Measurements from ENCODE around the gene APPBP2. TPM values are rescaled to one million over a fixed set of nuclear protein-coding genes. Genes with fewer than 3 reads are reported as not detected.
"Not testable (repeated sequence)": the region's sequence is repeated elsewhere in the genome, so short reads cannot be mapped to it uniquely, and the experiment has no call there.

APPBP2 gene
- polyA plus RNA-seq, 4 donors: 5.7 to 31.5 (median 8.1) TPM

DNA sequence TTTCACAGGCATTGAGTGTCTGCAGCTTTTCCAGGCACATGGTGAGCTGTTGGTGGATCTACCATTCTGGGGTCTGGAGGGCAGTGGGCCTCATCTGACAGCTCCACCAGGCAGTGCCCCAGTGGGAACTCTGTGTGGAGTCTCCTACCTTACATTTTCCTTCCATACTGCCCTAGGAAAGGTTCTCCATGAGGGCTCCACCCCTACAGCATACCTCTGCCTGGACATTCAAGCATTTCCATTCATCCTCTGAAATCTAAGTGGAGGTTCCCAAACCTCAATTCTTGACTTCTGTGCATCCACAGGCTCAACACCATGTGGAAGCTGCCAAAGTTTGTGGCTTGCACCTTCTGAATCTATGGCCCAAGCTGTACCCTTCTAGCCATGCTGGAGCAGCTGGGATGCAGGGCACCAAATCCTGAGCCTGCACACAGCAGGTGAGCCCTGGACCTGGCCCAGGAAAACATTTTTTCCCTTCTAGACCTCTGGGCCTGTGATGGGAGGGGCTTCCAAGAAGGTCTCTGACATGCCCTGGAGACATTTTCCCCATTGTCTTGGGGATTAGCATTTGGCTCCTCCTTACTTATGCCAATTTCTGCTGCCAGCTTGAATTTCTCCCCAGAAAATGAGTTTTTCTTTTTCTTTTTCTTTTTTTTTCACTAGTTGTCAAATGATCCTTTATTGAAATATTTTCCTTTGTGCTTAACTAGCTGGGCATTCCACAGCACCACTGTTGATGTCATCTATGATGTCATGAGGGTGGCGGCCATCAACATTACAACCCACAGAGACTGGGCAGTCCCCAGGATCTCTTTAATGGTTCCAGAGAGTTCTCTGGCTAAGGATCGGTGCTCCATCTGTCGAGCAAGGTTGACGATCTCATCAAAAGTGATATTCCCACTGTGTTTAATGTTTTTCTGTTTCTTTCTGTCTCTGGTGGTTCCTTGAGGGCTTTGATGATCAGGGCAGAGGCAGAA is 92.7 kb downstream of the APPBP2 start:
- not testable (repeated sequence) for DNase-seq; H3K36me3 ChIP-seq (ENCODE audit: control insufficient read depth in 3 of 3, insufficient read depth in 2 of 3, low read depth in 1 of 3, low read length in 3 of 3); H3K4me3 ChIP-seq (ENCODE audit: low read depth in 1 of 3, low read length in 3 of 3); H3K27me3 ChIP-seq (ENCODE audit: control insufficient read depth in 3 of 3, insufficient read depth in 3 of 3, low read length in 3 of 3); H3K27ac ChIP-seq (ENCODE audit: low read depth in 1 of 3, low read length in 2 of 3); H3K4me1 ChIP-seq (ENCODE audit: control insufficient read depth in 3 of 3, insufficient read depth in 2 of 3, low read depth in 1 of 3, low read length in 2 of 3); FAIRE-seq
- H3K9me3 ChIP-seq (ENCODE audit: control insufficient read depth in 2 of 2, insufficient read depth in 1 of 2, low read depth in 1 of 2, low read length in 1 of 2): peaks cover 0 to 11% of the 10 kb centered on the region in 2 donors
- WGBS, 3 donors: 93 to 97% (median 96%) methylated on average over 4 of the region's 4 CpGs

DNA sequence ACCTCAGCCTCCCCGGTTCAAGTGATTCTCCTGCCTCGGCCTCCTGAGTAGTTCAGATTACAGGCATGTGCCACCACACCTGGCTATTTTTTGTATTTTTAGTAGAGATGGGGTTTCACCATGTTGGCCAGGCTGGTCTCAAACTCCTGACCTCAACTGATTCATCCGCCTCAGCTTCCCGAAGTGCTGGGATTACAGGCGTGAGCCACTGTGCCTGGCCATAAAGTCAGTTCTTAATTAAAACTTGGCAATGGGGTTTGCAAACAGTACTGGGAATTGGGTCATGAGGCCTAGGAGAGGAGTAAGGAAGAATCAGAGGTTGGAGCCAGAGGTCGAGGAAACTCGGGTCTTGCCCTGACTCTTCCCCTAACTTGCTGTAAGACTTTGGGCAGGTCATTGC is 95.5 kb downstream of the APPBP2 start:
- H3K27ac ChIP-seq (ENCODE audit: low read depth in 1 of 3, low read length in 2 of 3); H3K4me3 ChIP-seq (ENCODE audit: low read depth in 1 of 3, low read length in 3 of 3); H3K27me3 ChIP-seq (ENCODE audit: control insufficient read depth in 3 of 3, insufficient read depth in 3 of 3, low read length in 3 of 3); DNase-seq; FAIRE-seq; H3K36me3 ChIP-seq (ENCODE audit: control insufficient read depth in 3 of 3, insufficient read depth in 2 of 3, low read depth in 1 of 3, low read length in 3 of 3); H3K4me1 ChIP-seq (ENCODE audit: control insufficient read depth in 3 of 3, insufficient read depth in 2 of 3, low read depth in 1 of 3, low read length in 2 of 3): not testable (repeated sequence)
- WGBS, 3 donors: 89 to 92% (median 90%) methylated on average over 7 of the region's 7 CpGs
- peaks cover 0 to 11% of the 10 kb centered on the region in 2 donors for H3K9me3 ChIP-seq (ENCODE audit: control insufficient read depth in 2 of 2, insufficient read depth in 1 of 2, low read depth in 1 of 2, low read length in 1 of 2)

DNA sequence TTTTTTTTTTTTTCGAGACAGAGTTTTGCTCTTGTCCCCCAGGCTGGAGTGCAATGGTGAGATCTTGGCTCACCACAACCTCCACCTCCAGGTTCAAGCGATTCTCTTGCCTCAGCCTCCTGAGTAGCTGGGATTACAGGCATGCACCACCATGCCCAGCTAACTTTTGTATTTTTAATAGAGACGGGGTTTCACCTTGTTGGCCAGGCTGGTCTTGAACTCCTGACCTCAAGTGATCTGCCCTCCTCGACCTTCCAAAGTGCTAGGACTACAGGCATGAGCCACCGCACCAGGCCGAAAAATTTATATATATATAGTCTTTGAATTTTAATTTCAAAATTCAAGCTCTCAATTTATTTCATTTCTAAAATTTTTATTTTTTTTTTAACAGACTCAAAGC is 97.6 kb downstream of the APPBP2 start:
- not testable (repeated sequence) for H3K4me1 ChIP-seq (ENCODE audit: control insufficient read depth in 3 of 3, insufficient read depth in 2 of 3, low read depth in 1 of 3, low read length in 2 of 3); H3K27me3 ChIP-seq (ENCODE audit: control insufficient read depth in 3 of 3, insufficient read depth in 3 of 3, low read length in 3 of 3); FAIRE-seq; DNase-seq; H3K4me3 ChIP-seq (ENCODE audit: low read depth in 1 of 3, low read length in 3 of 3); H3K27ac ChIP-seq (ENCODE audit: low read depth in 1 of 3, low read length in 2 of 3); H3K36me3 ChIP-seq (ENCODE audit: control insufficient read depth in 3 of 3, insufficient read depth in 2 of 3, low read depth in 1 of 3, low read length in 3 of 3)
- WGBS, 3 donors: 78 to 83% (median 80%) methylated on average over 6 of the region's 6 CpGs
- peaks cover 0 to 11% of the 10 kb centered on the region in 2 donors for H3K9me3 ChIP-seq (ENCODE audit: control insufficient read depth in 2 of 2, insufficient read depth in 1 of 2, low read depth in 1 of 2, low read length in 1 of 2)

DNA sequence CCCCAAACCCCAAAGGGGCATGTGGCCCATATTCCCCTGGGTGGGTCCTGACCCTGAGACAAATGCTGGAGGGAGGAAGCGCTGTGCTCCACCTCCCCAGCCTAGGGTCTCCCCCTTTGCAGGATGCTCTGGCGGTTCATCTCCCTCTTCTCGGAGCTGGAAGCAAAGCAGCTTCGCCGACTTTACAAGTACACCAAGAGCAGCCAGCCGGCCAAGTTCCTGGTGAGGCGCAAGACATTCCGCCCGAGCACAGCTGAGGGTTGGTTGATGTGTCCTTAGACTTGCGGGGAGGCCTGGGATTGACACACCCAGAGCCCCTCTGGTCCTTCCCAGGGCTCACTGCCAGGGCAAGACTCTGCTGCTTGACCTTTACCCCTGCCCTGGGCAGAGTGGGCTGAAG is 99.4 kb downstream of the APPBP2 start:
- H3K4me1 ChIP-seq (ENCODE audit: control insufficient read depth in 3 of 3, insufficient read depth in 2 of 3, low read depth in 1 of 3, low read length in 2 of 3): no peaks in the 10 kb centered on the region
- no peak overlapping the region for H3K4me3 ChIP-seq (ENCODE audit: low read depth in 1 of 3, low read length in 3 of 3)
- H3K27me3 ChIP-seq (ENCODE audit: control insufficient read depth in 3 of 3, insufficient read depth in 3 of 3, low read length in 3 of 3): peaks cover 0 to 9% (median 0%) of the 10 kb centered on the region in 3 donors
- H3K36me3 ChIP-seq (ENCODE audit: control insufficient read depth in 3 of 3, insufficient read depth in 2 of 3, low read depth in 1 of 3, low read length in 3 of 3): no peaks in the 10 kb centered on the region
- H3K27ac ChIP-seq (ENCODE audit: low read depth in 1 of 3, low read length in 2 of 3): no peak overlapping the region
- DNase-seq (no peak), FAIRE-seq (no peak)
- WGBS, 3 donors: 82 to 93% (median 82%) methylated on average over 10 of the region's 10 CpGs
- no peaks in the 10 kb centered on the region for H3K9me3 ChIP-seq (ENCODE audit: control insufficient read depth in 2 of 2, insufficient read depth in 1 of 2, low read depth in 1 of 2, low read length in 1 of 2)

DNA sequence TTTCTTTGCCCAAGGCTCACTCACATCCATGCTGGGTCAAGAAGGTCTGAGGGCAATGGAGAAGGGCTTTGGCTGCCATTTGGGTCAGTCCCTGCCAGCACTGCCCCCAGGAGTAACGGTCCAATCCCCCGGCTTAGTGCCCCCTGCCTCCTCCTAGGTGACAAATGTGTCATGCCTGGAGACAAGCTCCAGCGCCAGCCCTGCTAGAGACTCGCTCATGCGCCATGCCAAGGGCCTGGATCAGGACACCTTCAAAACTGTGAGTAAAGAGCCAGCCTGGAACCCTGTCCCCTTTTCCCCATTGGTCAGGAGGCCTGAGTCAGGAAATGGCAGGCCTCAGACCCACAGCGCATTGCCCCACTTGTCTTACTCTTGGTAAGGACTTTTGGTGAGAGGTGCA is 100.4 kb downstream of the APPBP2 start:
- DNase-seq (no peak), FAIRE-seq (no peak)
- H3K9me3 ChIP-seq (ENCODE audit: control insufficient read depth in 2 of 2, insufficient read depth in 1 of 2, low read depth in 1 of 2, low read length in 1 of 2): no peaks in the 10 kb centered on the region
- 85 to 91% (median 86%) methylated on average over 6 of the region's 6 CpGs for WGBS, 3 donors
- peaks cover 0 to 4% (median 0%) of the 10 kb centered on the region in 3 donors for H3K4me1 ChIP-seq (ENCODE audit: control insufficient read depth in 3 of 3, insufficient read depth in 2 of 3, low read depth in 1 of 3, low read length in 2 of 3)
- no peaks in the 10 kb centered on the region for H3K36me3 ChIP-seq (ENCODE audit: control insufficient read depth in 3 of 3, insufficient read depth in 2 of 3, low read depth in 1 of 3, low read length in 3 of 3)
- peaks cover 0 to 9% (median 0%) of the 10 kb centered on the region in 3 donors for H3K27me3 ChIP-seq (ENCODE audit: control insufficient read depth in 3 of 3, insufficient read depth in 3 of 3, low read length in 3 of 3)
- H3K27ac ChIP-seq (ENCODE audit: low read depth in 1 of 3, low read length in 2 of 3): no peak overlapping the region
- no peak overlapping the region for H3K4me3 ChIP-seq (ENCODE audit: low read depth in 1 of 3, low read length in 3 of 3)

DNA sequence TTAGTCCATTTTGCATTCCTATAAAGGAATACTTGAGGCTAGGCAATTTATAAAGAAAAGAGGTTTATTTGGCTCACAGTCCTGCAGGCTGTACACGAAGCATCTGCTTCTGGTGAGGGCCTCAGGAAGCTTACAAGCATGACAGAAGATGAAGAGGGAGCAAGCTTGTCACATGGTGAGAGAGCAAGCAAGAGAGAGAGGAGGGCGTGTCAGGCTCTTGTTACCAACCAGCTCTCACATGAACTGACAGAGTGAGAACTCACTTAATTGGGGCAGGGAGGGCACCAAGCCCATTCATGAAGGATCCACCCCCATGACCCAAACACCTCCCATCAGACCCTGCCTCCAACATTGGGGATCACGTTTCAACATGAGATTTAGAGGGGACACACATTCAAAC is 102.2 kb downstream of the APPBP2 start:
- Histone ChIP-seq H3K27me3 (ENCODE audit: control insufficient read depth in 3 of 3, insufficient read depth in 3 of 3, low read length in 3 of 3) (peaks cover 0 to 9% (median 0%) of the 10 kb centered on the region in 3 donors), H3K4me3 (ENCODE audit: low read depth in 1 of 3, low read length in 3 of 3) (no peak overlapping the region), H3K4me1 (ENCODE audit: control insufficient read depth in 3 of 3, insufficient read depth in 2 of 3, low read depth in 1 of 3, low read length in 2 of 3) (peaks cover 0 to 4% (median 0%) of the 10 kb centered on the region in 3 donors), H3K27ac (ENCODE audit: low read depth in 1 of 3, low read length in 2 of 3) (no peak overlapping the region), H3K36me3 (ENCODE audit: control insufficient read depth in 3 of 3, insufficient read depth in 2 of 3, low read depth in 1 of 3, low read length in 3 of 3) (no peaks in the 10 kb centered on the region), H3K9me3 (ENCODE audit: control insufficient read depth in 2 of 2, insufficient read depth in 1 of 2, low read depth in 1 of 2, low read length in 1 of 2) (no peaks in the 10 kb centered on the region)
- FAIRE-seq (no peak), DNase-seq (no peak)
- 61 to 74% (median 62%) methylated on average over 3 of the region's 3 CpGs for WGBS, 3 donors

DNA sequence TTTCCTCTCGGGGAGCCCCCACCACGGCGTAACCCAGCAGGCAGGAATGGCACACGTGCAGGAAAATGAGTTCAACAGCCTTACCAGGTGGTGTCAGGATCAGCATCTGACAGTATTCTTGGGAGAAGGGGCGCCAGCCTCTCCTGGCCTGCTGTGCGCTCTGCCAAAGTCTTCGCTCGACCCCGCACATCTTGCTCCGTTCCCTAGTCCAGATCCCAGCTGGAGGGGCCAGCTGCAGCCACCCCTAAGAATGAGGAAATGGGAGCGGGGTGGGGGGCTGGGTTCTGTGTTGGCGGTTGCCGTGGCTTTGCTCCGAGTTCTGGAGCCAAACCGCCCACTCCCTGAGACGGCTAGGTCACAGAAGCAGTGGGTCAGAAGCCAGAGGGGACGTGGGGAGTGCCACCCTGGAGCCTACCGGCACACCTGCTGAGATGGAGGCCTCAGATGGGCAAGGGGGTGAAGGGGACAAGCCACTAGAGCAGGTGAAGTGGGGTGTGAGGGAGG is 103.8 kb downstream of the APPBP2 start, which contains the start of gene CHCT1:
Gene CHCT1 (plus strand): TSS at position 328 of the 504 bp plus-strand sequence. CDS start 104 bp downstream, at position 432.
- Histone ChIP-seq H3K27ac (ENCODE audit: low read depth in 1 of 3, low read length in 2 of 3) (no peak within 1 kb of the TSS), H3K4me3 (ENCODE audit: low read depth in 1 of 3, low read length in 3 of 3) (peak within 1 kb of the TSS; percentile 19 to 47 (median 45)), H3K27me3 (ENCODE audit: control insufficient read depth in 3 of 3, insufficient read depth in 3 of 3, low read length in 3 of 3) (peaks cover 0 to 9% (median 0%) of the 10 kb centered on the region in 3 donors), H3K36me3 (ENCODE audit: control insufficient read depth in 3 of 3, insufficient read depth in 2 of 3, low read depth in 1 of 3, low read length in 3 of 3) (no peaks in the 10 kb centered on the region), H3K9me3 (ENCODE audit: control insufficient read depth in 2 of 2, insufficient read depth in 1 of 2, low read depth in 1 of 2, low read length in 1 of 2) (no peaks in the 10 kb centered on the region), H3K4me1 (ENCODE audit: control insufficient read depth in 3 of 3, insufficient read depth in 2 of 3, low read depth in 1 of 3, low read length in 2 of 3) (peaks cover 0 to 4% (median 0%) of the 10 kb centered on the region in 3 donors)
- 71 to 85% (median 73%) methylated on average over 18 of the region's 18 CpGs for WGBS, 3 donors
- FAIRE-seq (no peak), DNase-seq (no peak)

DNA sequence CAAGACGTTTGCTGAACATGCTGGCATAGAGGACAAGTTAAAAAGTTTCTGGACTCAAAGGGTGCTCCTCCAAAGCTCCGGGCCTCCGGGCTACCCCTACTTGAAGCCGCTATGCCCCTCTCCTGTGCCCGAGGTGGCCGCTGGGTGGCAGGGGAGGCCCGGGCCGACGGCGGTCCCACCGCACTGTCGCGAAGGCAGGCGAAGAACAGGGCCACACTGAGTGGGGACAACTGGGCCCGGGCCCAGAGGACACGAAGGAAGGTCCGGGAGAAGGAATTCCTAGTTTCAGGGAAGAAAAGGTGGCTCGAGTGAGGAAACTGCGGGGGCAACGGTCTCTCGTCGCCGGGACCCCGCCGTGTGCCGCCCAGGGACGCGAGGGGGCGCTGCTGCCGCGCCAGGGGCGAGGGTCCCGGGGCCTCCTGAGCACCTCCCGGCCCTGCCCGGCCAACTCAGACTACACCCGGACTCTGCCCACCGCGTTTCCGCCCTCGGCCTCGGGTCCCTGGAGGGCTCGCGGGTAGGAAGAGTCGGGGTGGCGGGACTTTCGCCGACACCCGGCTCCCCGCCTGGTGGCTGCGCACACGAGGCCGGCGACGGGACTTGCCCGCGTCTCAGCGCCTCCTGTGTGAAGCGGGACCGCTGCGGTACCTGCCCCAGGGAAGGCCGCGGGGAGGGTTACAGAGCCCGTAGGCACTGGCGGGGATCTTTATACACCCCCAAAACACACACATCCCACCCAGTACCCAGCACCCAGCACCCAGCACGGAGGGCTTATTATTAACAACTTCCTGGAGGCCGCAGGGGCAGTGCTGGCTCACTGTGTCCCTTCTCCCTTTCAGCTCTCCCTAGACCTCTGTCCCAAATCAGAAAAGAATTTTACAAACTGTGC is 104.5 kb downstream of the APPBP2 start:
- 1 to 5% (median 2%) methylated on average over 47 to 66 of the region's 66 CpGs for WGBS, 3 donors
- Histone ChIP-seq H3K36me3 (ENCODE audit: control insufficient read depth in 3 of 3, insufficient read depth in 2 of 3, low read depth in 1 of 3, low read length in 3 of 3) (no peaks in the 10 kb centered on the region), H3K27me3 (ENCODE audit: control insufficient read depth in 3 of 3, insufficient read depth in 3 of 3, low read length in 3 of 3) (peaks cover 0 to 9% (median 0%) of the 10 kb centered on the region in 3 donors), H3K4me1 (ENCODE audit: control insufficient read depth in 3 of 3, insufficient read depth in 2 of 3, low read depth in 1 of 3, low read length in 2 of 3) (peaks cover 0 to 4% (median 0%) of the 10 kb centered on the region in 3 donors), H3K9me3 (ENCODE audit: control insufficient read depth in 2 of 2, insufficient read depth in 1 of 2, low read depth in 1 of 2, low read length in 1 of 2) (no peaks in the 10 kb centered on the region), H3K4me3 (ENCODE audit: low read depth in 1 of 3, low read length in 3 of 3) (peak overlapping the region; percentile 19 to 47 (median 45)), H3K27ac (ENCODE audit: low read depth in 1 of 3, low read length in 2 of 3) (no peak overlapping the region)
- FAIRE-seq (no peak), DNase-seq (peak; percentile 53 to 77)

Data from small intestine (tissue), 7 donors.